SH-SY5Y (cell line): ENCODE results near the gene ACP4.

Experiments
- GATA2 ChIP-seq: IDR thresholded peaks from 2 replicates; pipeline ENCODE4 v1.6.1; 2011; ENCODE audit warnings: mild to moderate bottlenecking, low read depth, low read length
- GATA3 ChIP-seq: IDR thresholded peaks from 2 replicates; pipeline ENCODE4 v1.6.1; 2011; ENCODE audit warnings: low read depth, mild to moderate bottlenecking, low read length, moderate library complexity

DNA sequence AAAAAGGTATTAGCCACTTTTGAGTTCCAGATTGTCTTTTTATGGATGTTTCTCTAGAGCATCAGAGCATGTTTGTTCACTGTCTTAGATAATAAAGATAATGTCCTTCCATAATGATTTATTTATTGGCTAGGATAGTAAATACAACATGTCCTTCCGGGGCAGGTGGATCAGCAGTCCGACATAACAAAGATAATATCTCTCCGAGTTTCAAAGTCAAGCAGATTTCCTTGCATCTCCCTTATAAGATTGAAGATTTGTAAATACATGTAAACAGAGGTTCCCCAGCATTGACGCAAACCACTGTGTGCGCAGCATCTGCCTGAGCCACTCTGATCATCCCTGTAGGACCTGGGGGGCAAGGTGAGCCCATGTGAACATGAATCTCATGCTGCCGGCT lies 51.9 kb downstream of the ACP4 start:
- TF ChIP-seq GATA2, result no peak
- no peak for TF ChIP-seq GATA3
